PC-3 (cell line): ENCODE measurements around the gene DPM2. TPM values are rescaled to one million over a fixed set of nuclear protein-coding genes. Genes with fewer than 3 reads are reported as not detected.

Experiments used
- ATAC-seq: fragments of 200-7000 bp; cut with Tn5 transposase; 2 replicates; pipeline ENCODE4 v1.9.1; 2020; ENCODE audit warnings: mild to moderate bottlenecking, moderate library complexity
- BruUV-seq: library from RNA; stranded (reverse); fragments of 400-500 nt; replicated peaks from 2 replicates; lab custom pipeline; 2021; lab: Mats Ljungman, UMichigan
- CTCF ChIA-PET: fragments of 300-600 bp; sonication (Branson Sonifier 250); formaldehyde crosslinking; loops from one replicate; lab custom pipeline; 2022; ENCODE audit warnings: antibody characterized with exemption; lab: Charles Lee
- POLR2A ChIA-PET: fragments of 300-600 bp; sonication (Branson Sonifier 250); formaldehyde crosslinking; loops from one replicate; lab custom pipeline; 2022; ENCODE audit warnings: antibody characterized with exemption; ENCODE audit not compliant: unreplicated experiment; lab: Charles Lee
- DNase-seq: peaks from one replicate; pipeline ENCODE4 v3.0.0-alpha.2; 2015
- H2AFZ ChIP-seq: fragments of 300-600 bp; sonication (generic); 2 replicates; pipeline ENCODE4 v1.6.0; 2016; ENCODE audit warnings: antibody characterized with exemption, low read length
- H3F3A ChIP-seq: fragments of 300-600 bp; sonication (generic); one replicate; pipeline ENCODE4 v1.6.0; 2017; ENCODE audit warnings: antibody characterized with exemption, low read length, control low read depth, mild to moderate bottlenecking; ENCODE audit not compliant: unreplicated experiment
- H3K27ac ChIP-seq: fragments of 300-600 bp; sonication (generic); 2 replicates; pipeline ENCODE4 v1.5.1; 2016; ENCODE audit warnings: mild to moderate bottlenecking, low read length
- H3K27me3 ChIP-seq: fragments of 300-600 bp; sonication (generic); 2 replicates; pipeline ENCODE4 v1.6.1; 2016; ENCODE audit warnings: low read length, mixed read lengths
- H3K36me3 ChIP-seq: fragments of 300-600 bp; sonication (generic); 2 replicates; pipeline ENCODE4 v1.6.1; 2016; ENCODE audit warnings: low read depth, mixed run types, low read length, mixed read lengths
- H3K4me1 ChIP-seq: fragments of 300-600 bp; sonication (generic); 2 replicates; pipeline ENCODE4 v1.5.1; 2016; ENCODE audit warnings: low read length; ENCODE audit not compliant: insufficient read depth
- H3K4me2 ChIP-seq: fragments of 300-600 bp; sonication (generic); 2 replicates; pipeline ENCODE4 v1.6.0; 2016; ENCODE audit warnings: low read length
- H3K4me3 ChIP-seq: fragments of 300-600 bp; sonication (generic); 2 replicates; pipeline ENCODE4 v1.5.1; 2016; ENCODE audit warnings: mild to moderate bottlenecking, low read length, mixed read lengths
- H3K79me2 ChIP-seq: fragments of 300-600 bp; sonication (generic); 2 replicates; pipeline ENCODE4 v1.6.1; 2017; ENCODE audit warnings: low read length, mixed read lengths
- H3K9ac ChIP-seq: fragments of 300-600 bp; sonication (generic); 2 replicates; pipeline ENCODE4 v1.6.0; 2016; ENCODE audit warnings: mild to moderate bottlenecking, low read length
- H3K9me2 ChIP-seq: fragments of 300-600 bp; sonication (generic); replicated peaks from 2 replicates; pipeline ENCODE4 v1.6.1; 2016; ENCODE audit warnings: mixed run types, low read length, mixed read lengths
- H3K9me3 ChIP-seq: fragments of 300-600 bp; sonication (generic); 2 replicates; pipeline ENCODE4 v1.6.1; 2016; ENCODE audit warnings: low read length, mixed read lengths
- H4K20me1 ChIP-seq: fragments of 300-600 bp; sonication (generic); 2 replicates; pipeline ENCODE4 v1.6.1; 2016; ENCODE audit warnings: low read length, mixed read lengths
- CTCF ChIP-seq: fragments of 300-600 bp; sonication (generic); conservative IDR thresholded peaks from 2 replicates; pipeline ENCODE4 v1.5.1; 2017; ENCODE audit warnings: antibody characterized with exemption, low read depth, mild to moderate bottlenecking, low read length
- EZH2 ChIP-seq: fragments of 300-600 bp; sonication (generic); IDR thresholded peaks from one replicate; pipeline ENCODE4 v1.6.1; 2017; ENCODE audit warnings: antibody characterized with exemption, mild to moderate bottlenecking, low read length; ENCODE audit not compliant: unreplicated experiment
- EZH2phosphoT487 ChIP-seq: fragments of 300-600 bp; sonication (generic); IDR thresholded peaks from 2 replicates; pipeline ENCODE4 v1.6.1; 2018; ENCODE audit warnings: mild to moderate bottlenecking, antibody characterized with exemption, low read length, borderline replicate concordance
- intact Hi-C: fragments of 100-400 bp; cut with micrococcal nuclease; formaldehyde crosslinking; loops from 2 replicates; pipeline ENCODE4 v1.9.0; 2023
- total RNA-seq: library from RNA; depleted of rRNA; stranded (reverse); fragments of >200 nt; gene quantifications from 2 replicates; pipeline ENCODE4 v1.2.3, GENCODE V29; 2014

Gene DPM2
- total RNA-seq, 1 experiment from 2014 or later: 33.0 TPM

- Histone ChIP-seq H2AFZ (peak overlapping the region; percentile 48; the same call in 1 of the 2 replicates), H3K4me3 (peak overlapping the region; percentile 52; the same call in 1 of the 2 replicates), H4K20me1 (no peaks in the 10 kb centered on the region), H3K9me2 (no peaks in the 10 kb centered on the region), H3K4me2 (peak overlapping the region; percentile 80), H3K79me2 (no peaks in the 10 kb centered on the region), H3K36me3 (no peaks in the 10 kb centered on the region), H3K4me1 (peaks cover 33% of the 10 kb centered on the region), H3K27ac (no peak overlapping the region), H3K9ac (0 out of 2 replicates have a peak overlapping the region, but pooled peaks have one; percentile 14), H3K9me3 (no peaks in the 10 kb centered on the region), H3K27me3 (no peaks in the 10 kb centered on the region), H3F3A (no peaks in the 10 kb centered on the region)
- TF ChIP-seq CTCF (no peak), EZH2 (no peak), EZH2phosphoT487 (no peak)
- peak; percentile 50 for DNase-seq
- intact Hi-C loops: no loop called here
- ChIA-PET POLR2A (interaction anchor here (0.6 kb wide), 1 partner anchor 11 kb away, joined by 11 read pairs; the partner anchor contains the start of gene ST6GALNAC4), CTCF (no interaction called here)
- BruUV-seq: no TSS peak
- peak; percentile 15 for ATAC-seq
Observed at GRCh38 chr9:127927201-127927987, 10.3 kb downstream of the DPM2 start.

GRCh38 chr9:127926906-127927200 lies 10.8 kb downstream of the DPM2 start:
- H2AFZ ChIP-seq: no peak overlapping the region
- no peaks in the 10 kb centered on the region for H3K36me3 ChIP-seq
- no peak overlapping the region for H3K27ac ChIP-seq
- H3K4me1 ChIP-seq: peaks cover 36% of the 10 kb centered on the region
- ChIA-PET CTCF (no interaction called here), POLR2A (no interaction called here)
- H4K20me1 ChIP-seq: no peaks in the 10 kb centered on the region
- no TSS peak for BruUV-seq
- H3K9me2 ChIP-seq: no peaks in the 10 kb centered on the region
- no peak overlapping the region for H3K4me2 ChIP-seq
- H3K9me3 ChIP-seq: no peaks in the 10 kb centered on the region
- H3K27me3 ChIP-seq: no peaks in the 10 kb centered on the region
- no peak for TF ChIP-seq EZH2phosphoT487
- TF ChIP-seq EZH2: no peak
- TF ChIP-seq CTCF: no peak
- H3K4me3 ChIP-seq: no peak overlapping the region
- no peaks in the 10 kb centered on the region for H3K79me2 ChIP-seq
- ATAC-seq (no peak), DNase-seq (no peak)
- H3F3A ChIP-seq: no peaks in the 10 kb centered on the region
- intact Hi-C loops: no loop called here
- no peak overlapping the region for H3K9ac ChIP-seq
